DMS79 (cell line): ENCODE results near the gene SORBS2.

Experiments
- DNase-seq: peaks from one replicate; lab custom pipeline; 2025; lab: John Stamatoyannopoulos, UW

Gene SORBS2

GRCh38 chr4:185640811-185641675 lies 171.0 kb downstream of the SORBS2 start:
- peak; percentile 2 for DNase-seq

GRCh38 chr4:185638548-185639301 lies 173.3 kb downstream of the SORBS2 start:
- no peak for DNase-seq

GRCh38 chr4:185638093-185638492 lies 173.9 kb downstream of the SORBS2 start:
- no peak for DNase-seq

- DNase-seq, result peak; percentile 4
Observed at GRCh38 chr4:185637163-185637875, 174.7 kb downstream of the SORBS2 start.

GRCh38 chr4:185634066-185634652 lies 177.8 kb downstream of the SORBS2 start:
- DNase-seq, result no peak

GRCh38 chr4:185626798-185627197 lies 185.2 kb downstream of the SORBS2 start:
- DNase-seq, result no peak

GRCh38 chr4:185625503-185625902 lies 186.5 kb downstream of the SORBS2 start:
- no peak for DNase-seq

- peak; percentile 6 for DNase-seq
Observed at GRCh38 chr4:185624259-185624589, 187.8 kb downstream of the SORBS2 start.

- no peak for DNase-seq
Observed at GRCh38 chr4:185623444-185624258, 188.3 kb downstream of the SORBS2 start.

GRCh38 chr4:185608185-185608584 lies 203.8 kb downstream of the SORBS2 start:
- no peak for DNase-seq

GRCh38 chr4:185602397-185602796 lies 209.6 kb downstream of the SORBS2 start:
- DNase-seq, result no peak

GRCh38 chr4:185600801-185601434 lies 211.1 kb downstream of the SORBS2 start:
- DNase-seq, result no peak

GRCh38 chr4:185599553-185600243 lies 212.3 kb downstream of the SORBS2 start:
- no peak for DNase-seq

- no peak for DNase-seq
Observed at GRCh38 chr4:185598846-185599552, 213.0 kb downstream of the SORBS2 start.

GRCh38 chr4:185597532-185598188 lies 214.3 kb downstream of the SORBS2 start:
- DNase-seq, result no peak

GRCh38 chr4:185592845-185593488 lies 219.0 kb downstream of the SORBS2 start:
- DNase-seq, result no peak

- no peak for DNase-seq
Observed at GRCh38 chr4:185592438-185592837, 219.6 kb downstream of the SORBS2 start.

- DNase-seq, result no peak
Observed at GRCh38 chr4:185591679-185592141, 220.3 kb downstream of the SORBS2 start.
